ENCODE measurements around the gene PFKFB2.

Gene PFKFB2

DNA sequence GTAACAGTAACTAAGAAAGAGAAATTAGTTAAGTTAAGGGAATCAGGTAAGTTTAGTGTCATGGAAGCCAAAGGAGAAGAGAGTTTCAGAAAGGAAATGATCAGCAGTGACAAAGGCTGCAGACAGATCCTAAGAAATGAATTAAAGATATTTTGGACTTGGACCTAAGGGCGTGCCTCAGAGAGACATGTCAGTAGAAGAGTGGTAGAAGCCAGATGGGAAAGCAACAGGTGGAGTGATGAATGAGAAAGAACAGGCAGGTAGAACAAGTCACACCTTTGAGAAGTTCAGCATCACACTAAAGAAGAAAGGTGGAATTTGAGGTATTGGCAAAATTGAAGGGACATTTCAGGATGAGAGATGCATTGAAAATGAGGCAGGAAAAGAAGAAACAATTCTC, 49.6 kb downstream of the PFKFB2 start:
- H3K9me3 ChIP-seq = peaks cover 14% of the 10 kb centered on the region
- H4K20me1 ChIP-seq = no peaks in the 10 kb centered on the region
- H3K9ac ChIP-seq = no peak overlapping the region
- H3K27ac ChIP-seq = no peak overlapping the region
- H3K4me2 ChIP-seq = no peak overlapping the region
- H3K27me3 ChIP-seq = no peaks in the 10 kb centered on the region
- no peaks in the 10 kb centered on the region for H3K4me1 ChIP-seq
- TF ChIP-seq Cebpa-rat (IDR thresholded peaks at IDR 0.05) = no peak
- no peak overlapping the region for H3K4me3 ChIP-seq
- H3K36me3 ChIP-seq = no peaks in the 10 kb centered on the region

GRCh38 chr1:207103892-207104373, 50.9 kb downstream of the PFKFB2 start, which contains the start of gene C4BPA:
Gene C4BPA, plus strand, starts transcription at chr1:207104233. Its CDS starts 8,793 bp downstream, at chr1:207113026.
- Histone ChIP-seq H3K27me3 (no peaks in the 10 kb centered on the region), H3K36me3 (no peaks in the 10 kb centered on the region), H3K4me2 (no peak within 1 kb of the TSS), H3K9ac (no peak within 1 kb of the TSS), H3K4me1 (no peaks in the 10 kb centered on the region), H3K27ac (no peak within 1 kb of the TSS), H4K20me1 (no peaks in the 10 kb centered on the region), H3K9me3 (peaks cover 4% of the 10 kb centered on the region), H3K4me3 (no peak within 1 kb of the TSS)
- TF ChIP-seq Cebpa-rat (IDR thresholded peaks at IDR 0.05) = peak; percentile 55; the same call in 1 of the 2 replicates

- Histone ChIP-seq H3K27ac (no peak overlapping the region), H3K4me2 (no peak overlapping the region), H3K27me3 (no peaks in the 10 kb centered on the region), H3K9me3 (no peaks in the 10 kb centered on the region), H3K36me3 (no peaks in the 10 kb centered on the region), H3K4me1 (no peaks in the 10 kb centered on the region), H3K4me3 (no peak overlapping the region), H4K20me1 (no peaks in the 10 kb centered on the region), H3K9ac (no peak overlapping the region)
- TF ChIP-seq Cebpa-rat (IDR thresholded peaks at IDR 0.05) = no peak
Measured at GRCh38 chr1:207109004-207109403, 55.9 kb downstream of the PFKFB2 start.

GRCh38 chr1:207112616-207113296, 59.7 kb downstream of the PFKFB2 start:
- H3K4me3 ChIP-seq = no peak overlapping the region
- no peak overlapping the region for H3K9ac ChIP-seq
- H3K27ac ChIP-seq = no peak overlapping the region
- no peaks in the 10 kb centered on the region for H4K20me1 ChIP-seq
- TF ChIP-seq Cebpa-rat (IDR thresholded peaks at IDR 0.05) = no peak
- H3K27me3 ChIP-seq = no peaks in the 10 kb centered on the region
- no peaks in the 10 kb centered on the region for H3K9me3 ChIP-seq
- H3K36me3 ChIP-seq = no peaks in the 10 kb centered on the region
- no peaks in the 10 kb centered on the region for H3K4me1 ChIP-seq
- no peak overlapping the region for H3K4me2 ChIP-seq

- Histone ChIP-seq H3K4me3 (no peak overlapping the region), H3K27me3 (no peaks in the 10 kb centered on the region), H3K4me2 (no peak overlapping the region), H3K4me1 (no peaks in the 10 kb centered on the region), H3K36me3 (no peaks in the 10 kb centered on the region), H3K9me3 (no peaks in the 10 kb centered on the region), H3K9ac (no peak overlapping the region), H3K27ac (no peak overlapping the region), H4K20me1 (no peaks in the 10 kb centered on the region)
- no peak for TF ChIP-seq Cebpa-rat (IDR thresholded peaks at IDR 0.05)
Measured at GRCh38 chr1:207115269-207115668, 62.2 kb downstream of the PFKFB2 start.

GRCh38 chr1:207124389-207124788, 71.3 kb downstream of the PFKFB2 start:
- Histone ChIP-seq H3K9ac (no peak overlapping the region), H3K27me3 (no peaks in the 10 kb centered on the region), H4K20me1 (no peaks in the 10 kb centered on the region), H3K36me3 (no peaks in the 10 kb centered on the region), H3K27ac (no peak overlapping the region), H3K4me3 (no peak overlapping the region), H3K9me3 (peaks cover 26% of the 10 kb centered on the region), H3K4me2 (no peak overlapping the region), H3K4me1 (no peaks in the 10 kb centered on the region)
- no peak for TF ChIP-seq Cebpa-rat (IDR thresholded peaks at IDR 0.05)

GRCh38 chr1:207128336-207128921, 75.4 kb downstream of the PFKFB2 start:
- Histone ChIP-seq H3K4me3 (no peak overlapping the region), H3K9me3 (peaks cover 41% of the 10 kb centered on the region), H4K20me1 (no peaks in the 10 kb centered on the region), H3K27me3 (no peaks in the 10 kb centered on the region), H3K4me2 (no peak overlapping the region), H3K36me3 (no peaks in the 10 kb centered on the region), H3K27ac (no peak overlapping the region), H3K4me1 (no peaks in the 10 kb centered on the region), H3K9ac (no peak overlapping the region)
- TF ChIP-seq Cebpa-rat (IDR thresholded peaks at IDR 0.05) = no peak

GRCh38 chr1:207129053-207129452, 76.0 kb downstream of the PFKFB2 start:
- H3K4me1 ChIP-seq = no peaks in the 10 kb centered on the region
- H4K20me1 ChIP-seq = no peaks in the 10 kb centered on the region
- no peak overlapping the region for H3K4me3 ChIP-seq
- H3K4me2 ChIP-seq = no peak overlapping the region
- H3K27me3 ChIP-seq = no peaks in the 10 kb centered on the region
- H3K27ac ChIP-seq = no peak overlapping the region
- peaks cover 41% of the 10 kb centered on the region for H3K9me3 ChIP-seq
- H3K36me3 ChIP-seq = no peaks in the 10 kb centered on the region
- H3K9ac ChIP-seq = no peak overlapping the region
- TF ChIP-seq Cebpa-rat (IDR thresholded peaks at IDR 0.05) = no peak
